HG03439 (cell line): ENCODE measurements around the gene PANK2.
"Not testable (repeated sequence)": the region's sequence is repeated elsewhere in the genome, so short reads cannot be mapped to it uniquely, and the experiment has no call there.

ENCODE experiments used
- ATAC-seq: cut with Tn5 transposase; IDR thresholded peaks from one replicate; pipeline ENCODE4 v1.9.1; 2021; ENCODE audit warnings: mild to moderate bottlenecking, moderate library complexity; ENCODE audit not compliant: unreplicated experiment

Gene PANK2

GRCh38 chr20:3888622-3889488 lies at the start of gene PANK2:
Gene PANK2, plus strand, starts transcription at chr20:3889387.
- ATAC-seq = peak; percentile 94

GRCh38 chr20:3840201-3840600 lies 49.0 kb upstream of the PANK2 start:
- ATAC-seq = not testable (repeated sequence)

GRCh38 chr20:3842348-3842930 lies 46.7 kb upstream of the PANK2 start:
- ATAC-seq = no peak

GRCh38 chr20:3843490-3843889 lies 45.7 kb upstream of the PANK2 start:
- ATAC-seq = no peak

- ATAC-seq = not testable (repeated sequence)
Measured at GRCh38 chr20:3843990-3844619, 45.1 kb upstream of the PANK2 start.

GRCh38 chr20:3846378-3846739 lies 42.8 kb upstream of the PANK2 start:
- ATAC-seq = no peak

- peak; percentile 85 for ATAC-seq
Measured at GRCh38 chr20:3846740-3847428, 42.3 kb upstream of the PANK2 start, which contains the start of gene MAVS. Gene MAVS, plus strand, starts transcription at chr20:3846834. Its CDS starts 7,791 bp downstream, at chr20:3854625.

GRCh38 chr20:3847429-3847940 lies 41.7 kb upstream of the PANK2 start:
- no peak for ATAC-seq

- ATAC-seq = no peak
Measured at GRCh38 chr20:3848565-3848964, 40.6 kb upstream of the PANK2 start.

- no peak for ATAC-seq
Measured at GRCh38 chr20:3854462-3854871, 34.7 kb upstream of the PANK2 start.

- ATAC-seq = no peak
Measured at GRCh38 chr20:3857405-3857804, 31.8 kb upstream of the PANK2 start.

GRCh38 chr20:3858689-3859088 lies 30.5 kb upstream of the PANK2 start:
- no peak for ATAC-seq

GRCh38 chr20:3861191-3861590 lies 28.0 kb upstream of the PANK2 start:
- ATAC-seq = no peak

GRCh38 chr20:3862333-3862732 lies 26.9 kb upstream of the PANK2 start:
- ATAC-seq = no peak

GRCh38 chr20:3863317-3863716 lies 25.9 kb upstream of the PANK2 start:
- no peak for ATAC-seq

- ATAC-seq = no peak
Measured at GRCh38 chr20:3864518-3864917, 24.7 kb upstream of the PANK2 start.

GRCh38 chr20:3865152-3865886 lies 23.9 kb upstream of the PANK2 start:
- no peak for ATAC-seq

GRCh38 chr20:3865887-3866407 lies 23.2 kb upstream of the PANK2 start:
- ATAC-seq = no peak

GRCh38 chr20:3866464-3866863 lies 22.7 kb upstream of the PANK2 start:
- ATAC-seq = no peak

GRCh38 chr20:3867802-3868201 lies 21.4 kb upstream of the PANK2 start:
- ATAC-seq = no peak
